ENCODE measurements around the gene MAST3. TPM values are rescaled to one million over a fixed set of nuclear protein-coding genes. Genes with fewer than 3 reads are reported as not detected.

MAST3 gene
- total RNA-seq, 1 donor from 2014 or later = 48.6 TPM

GRCh38 chr19:18059902-18060301, 37.7 kb upstream of the MAST3 start:
- Mint-ChIP-seq H3K4me3 (no peak overlapping the region), H3K27ac (no peak overlapping the region), H3K36me3 (ENCODE audit: low read depth) (peaks cover 10% of the 10 kb centered on the region), H3K27me3 (no peaks in the 10 kb centered on the region), H3K9me3 (no peaks in the 10 kb centered on the region), H3K4me1 (peaks cover 17% of the 10 kb centered on the region)
- no peak for TF ChIP-seq CTCF (IDR thresholded peaks at IDR 0.05)
- ChIA-PET CTCF (interaction anchor here (1.7 to 7.5 kb wide), 3 partner anchors 36 to 122 kb away, joined by 5 to 91 read pairs (median 7); partner anchors contain the start of gene ARRDC2), POLR2A (interaction anchor here (0.6 to 9.3 kb wide), 6 partner anchors 37 to 65 kb away, joined by 3 to 190 read pairs (median 40); partner anchors contain the start of gene ARRDC2)
- intact Hi-C loops (cut with micrococcal nuclease) = loop anchor here (2.0 to 5.0 kb wide), 3 partner anchors 39 to 178 kb away; partner anchors contain the start of gene PIK3R2
- no peak for DNase-seq
- ATAC-seq (ENCODE audit: low read depth) = no peak

DNA sequence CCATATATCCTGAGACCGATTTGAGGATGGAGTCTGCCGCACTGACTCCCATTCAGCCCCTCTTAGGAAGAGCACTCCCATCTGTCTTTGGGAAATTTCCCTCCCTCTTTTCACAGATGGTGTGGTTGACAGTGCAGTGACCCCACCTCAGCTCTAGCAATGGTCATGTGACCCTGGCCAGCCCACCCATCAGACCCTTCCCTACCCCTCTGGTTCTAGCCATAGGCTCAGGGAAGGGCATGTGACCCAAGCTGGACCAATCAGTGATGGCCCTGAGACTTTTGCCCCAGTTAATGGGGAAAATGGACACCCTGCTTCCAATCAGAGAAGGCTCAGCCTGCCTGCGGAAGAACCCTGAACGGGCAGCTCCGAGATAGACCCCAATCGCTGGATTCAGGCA, 37.1 kb upstream of the MAST3 start:
- no peak for DNase-seq
- intact Hi-C loops (cut with micrococcal nuclease) = no loop called here
- no peaks in the 10 kb centered on the region for H3K27me3 Mint-ChIP-seq
- ChIA-PET POLR2A (interaction anchor here (0.6 to 9.3 kb wide), 3 partner anchors 51 to 66 kb away, joined by 3 to 190 read pairs (median 67); partner anchors contain the start of gene ARRDC2), CTCF (interaction anchor here (1.4 to 7.5 kb wide), 2 partner anchors 53 kb away, joined by 3 to 91 read pairs; partner anchors contain the start of gene ARRDC2)
- peaks cover 12% of the 10 kb centered on the region for H3K36me3 Mint-ChIP-seq (ENCODE audit: low read depth)
- no peaks in the 10 kb centered on the region for H3K9me3 Mint-ChIP-seq
- no peak for TF ChIP-seq CTCF (IDR thresholded peaks at IDR 0.05)
- no peak overlapping the region for H3K27ac Mint-ChIP-seq
- no peak for ATAC-seq (ENCODE audit: low read depth)
- no peak overlapping the region for H3K4me3 Mint-ChIP-seq
- peaks cover 17% of the 10 kb centered on the region for H3K4me1 Mint-ChIP-seq

DNA sequence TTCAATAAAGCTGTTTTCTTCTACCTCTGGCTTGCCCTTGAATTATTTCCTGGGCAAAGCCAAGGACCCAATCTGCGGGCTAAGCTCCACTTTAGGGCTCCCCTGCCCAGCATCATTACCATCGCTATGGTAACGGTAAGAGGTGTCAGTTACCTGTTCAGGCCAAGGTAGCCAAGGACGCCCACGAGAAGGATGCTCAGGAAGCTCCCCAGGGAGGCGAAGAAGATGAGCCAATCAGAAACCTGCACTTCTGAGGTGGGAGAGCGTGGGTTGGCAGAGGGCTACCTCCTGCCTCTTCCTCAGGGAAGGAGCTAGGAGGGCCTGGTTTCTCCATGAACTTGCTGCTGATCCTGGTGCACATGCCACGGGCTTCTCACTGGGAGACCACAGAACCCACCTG, 35.5 kb upstream of the MAST3 start:
- ATAC-seq (ENCODE audit: low read depth) = no peak
- intact Hi-C loops (cut with micrococcal nuclease) = no loop called here
- Mint-ChIP-seq H3K27me3 (no peaks in the 10 kb centered on the region), H3K9me3 (no peaks in the 10 kb centered on the region), H3K27ac (no peak overlapping the region), H3K36me3 (ENCODE audit: low read depth) (peaks cover 15% of the 10 kb centered on the region), H3K4me1 (peaks cover 15% of the 10 kb centered on the region), H3K4me3 (no peak overlapping the region)
- CTCF ChIA-PET = interaction anchor here (1.2 to 7.5 kb wide), 3 partner anchors 51 to 106 kb away, joined by 3 to 91 read pairs (median 3); partner anchors contain the start of gene ARRDC2
- POLR2A ChIA-PET = interaction anchor here (1.3 to 9.3 kb wide), 5 partner anchors 25 to 61 kb away, joined by 4 to 190 read pairs (median 5); partner anchors contain the start of genes ARRDC2 and IL12RB1
- DNase-seq = no peak
- no peak for TF ChIP-seq CTCF (IDR thresholded peaks at IDR 0.05)

GRCh38 chr19:18063463-18063862, 34.1 kb upstream of the MAST3 start:
- ChIA-PET POLR2A (interaction anchor here (1.3 to 9.3 kb wide), 3 partner anchors 44 to 62 kb away, joined by 3 to 190 read pairs (median 4); partner anchors contain the start of gene ARRDC2), CTCF (interaction anchor here (1.0 kb wide), 1 partner anchor 89 kb away, joined by 3 read pairs; the partner anchor contains the start of gene PIK3R2)
- Mint-ChIP-seq H3K36me3 (ENCODE audit: low read depth) (peaks cover 15% of the 10 kb centered on the region), H3K4me1 (peaks cover 4% of the 10 kb centered on the region), H3K9me3 (no peaks in the 10 kb centered on the region), H3K27ac (no peak overlapping the region), H3K4me3 (no peak overlapping the region), H3K27me3 (no peaks in the 10 kb centered on the region)
- DNase-seq (no peak), ATAC-seq (ENCODE audit: low read depth) (no peak)
- TF ChIP-seq CTCF (IDR thresholded peaks at IDR 0.05) = no peak
- intact Hi-C loops (cut with micrococcal nuclease) = no loop called here

GRCh38 chr19:18065173-18065495, 32.4 kb upstream of the MAST3 start:
- no peak overlapping the region for H3K27ac Mint-ChIP-seq
- no peak for TF ChIP-seq CTCF (IDR thresholded peaks at IDR 0.05)
- ATAC-seq (ENCODE audit: low read depth) (no peak), DNase-seq (no peak)
- CTCF ChIA-PET = no interaction called here
- no peaks in the 10 kb centered on the region for H3K4me1 Mint-ChIP-seq
- H3K27me3 Mint-ChIP-seq = no peaks in the 10 kb centered on the region
- intact Hi-C loops (cut with micrococcal nuclease) = no loop called here
- peaks cover 14% of the 10 kb centered on the region for H3K36me3 Mint-ChIP-seq (ENCODE audit: low read depth)
- POLR2A ChIA-PET = interaction anchor here (0.7 kb wide), 1 partner anchor 24 kb away, joined by 7 read pairs; no protein-coding TSS in a partner anchor
- no peaks in the 10 kb centered on the region for H3K9me3 Mint-ChIP-seq
- H3K4me3 Mint-ChIP-seq = no peak overlapping the region

Measured in activated B cell treated with CpG ODN at 0.5 μM for 24 hours (primary cell).